GM23338 (cell line): ENCODE results near the gene ARAP1.

Source experiments
- CTCF ChIP-seq, 2 experiments: fragments of 200-600 bp in 1 of 2; sonication (generic) in 1 of 2; conservative IDR thresholded peaks; 2 replicates each; pipeline versions ENCODE4 v1.5.1 to v1.6.1; 2016 to 2017; ENCODE audit warnings: antibody characterized with exemption in 2 of 2, low read depth in 2 of 2, mild to moderate bottlenecking in 2 of 2, moderate library complexity in 1 of 2
- ETS1 ChIP-seq: IDR thresholded peaks from 2 replicates; pipeline ENCODE4 v1.6.1; 2016; ENCODE audit warnings: antibody characterized with exemption
- EZH2 ChIP-seq: fragments of 200-600 bp; sonication (generic); IDR thresholded peaks from one replicate; pipeline ENCODE4 v1.8.0; 2017; ENCODE audit warnings: antibody characterized with exemption, mild to moderate bottlenecking, low read depth; ENCODE audit not compliant: unreplicated experiment
- EZH2phosphoT487 ChIP-seq: fragments of 200-600 bp; sonication (generic); IDR thresholded peaks from one replicate; pipeline ENCODE4 v1.8.1; 2018; ENCODE audit warnings: antibody characterized with exemption; ENCODE audit not compliant: unreplicated experiment
- POLR2AphosphoS5 ChIP-seq: IDR thresholded peaks from 2 replicates; pipeline ENCODE4 v1.6.1; 2016; ENCODE audit warnings: antibody characterized with exemption, low read depth
- REST ChIP-seq: IDR thresholded peaks from one replicate; pipeline ENCODE4 v1.6.1; 2018; ENCODE audit warnings: antibody characterized with exemption; ENCODE audit not compliant: unreplicated experiment
- STAT1 ChIP-seq: IDR thresholded peaks from one replicate; pipeline ENCODE4 v1.6.1; 2016; ENCODE audit warnings: antibody characterized with exemption; ENCODE audit not compliant: unreplicated experiment
- ZNF114 ChIP-seq: fragments of 250-450 bp; sonication (Bioruptor Pico); IDR thresholded peaks from 2 replicates; pipeline ENCODE4 v1.5.0; 2020; ENCODE audit warnings: mild to moderate bottlenecking, moderate library complexity

- TF ChIP-seq CTCF (conservative IDR thresholded peaks at IDR 0.05; ENCODE audit: low read depth in 2 of 2) = no peak
- TF ChIP-seq ZNF114 = no peak
- TF ChIP-seq ETS1 = no peak
- TF ChIP-seq POLR2AphosphoS5 = no peak
- TF ChIP-seq REST = no peak
- TF ChIP-seq STAT1 = no peak
- TF ChIP-seq EZH2phosphoT487 = no peak
- no peak for TF ChIP-seq EZH2
Measured at GRCh38 chr11:72688929-72689328, 63.3 kb downstream of the ARAP1 start.
